ENCODE data around the gene AOPEP.
"Not testable (repeated sequence)": the region's sequence is repeated elsewhere in the genome, so short reads cannot be mapped to it uniquely, and the experiment has no call there.

DNA sequence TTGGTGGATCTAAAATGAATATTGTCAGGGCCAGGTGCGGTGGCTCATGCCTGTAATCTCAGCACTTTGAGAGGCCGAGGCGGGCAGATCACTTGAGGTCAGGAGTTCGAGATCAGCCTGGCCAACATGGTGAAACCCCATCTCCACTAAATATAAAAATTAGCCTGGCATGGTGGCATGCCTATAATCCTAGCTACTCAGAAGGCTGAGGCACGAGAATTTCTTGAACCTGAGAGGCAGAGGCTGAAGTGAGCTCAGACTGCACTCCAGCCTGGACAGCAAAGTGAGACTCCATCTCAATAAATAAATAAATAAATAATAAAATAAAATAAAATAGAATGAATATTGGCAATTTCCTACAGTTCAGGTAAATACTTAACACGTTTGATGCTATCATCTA lies 213.8 kb downstream of the AOPEP start:
- TF ChIP-seq CTCF (IDR thresholded peaks at IDR 0.05; ENCODE audit: insufficient read depth, low read depth, low read length); EZH2 (IDR thresholded peaks at IDR 0.05; ENCODE audit: insufficient read depth, low read length): not testable (repeated sequence)

Measured in astrocyte (in vitro differentiated cells and primary cell).